Panc1 (cell line): ENCODE measurements around the gene TARBP2.

Experiments
- POLR2AphosphoS5 ChIP-seq: IDR thresholded peaks from 2 replicates; pipeline ENCODE4 v1.6.1; 2012; ENCODE audit warnings: mild to moderate bottlenecking, low read depth, low read length, moderate library complexity
- SIN3A ChIP-seq: IDR thresholded peaks from 2 replicates; pipeline ENCODE4 v1.6.1; 2012; ENCODE audit warnings: low read depth, mild to moderate bottlenecking, low read length, moderate library complexity, borderline replicate concordance; ENCODE audit not compliant: insufficient read depth
- TCF7L2 ChIP-seq: IDR thresholded peaks from 2 replicates; pipeline ENCODE4 v1.6.1; 2011; ENCODE audit warnings: mild to moderate bottlenecking, low read depth, low read length, inconsistent platforms
- TF ChIP-seq, protein P1 (sequence below): fragments of 450-650 bp; IDR thresholded peaks from 2 replicates; pipeline ENCODE4 v1.5.1; 2017; ENCODE audit warnings: mild to moderate bottlenecking
- TF ChIP-seq, protein P2 (sequence below), 2 experiments: IDR thresholded peaks; 2 replicates each; pipeline ENCODE4 v1.6.1; 2011 to 2012; ENCODE audit warnings: low read depth in 2 of 2, control low read depth in 1 of 2, low read length in 1 of 2, mild to moderate bottlenecking in 1 of 2, moderate library complexity in 1 of 2; ENCODE audit not compliant: insufficient read depth in 1 of 2

DNA sequence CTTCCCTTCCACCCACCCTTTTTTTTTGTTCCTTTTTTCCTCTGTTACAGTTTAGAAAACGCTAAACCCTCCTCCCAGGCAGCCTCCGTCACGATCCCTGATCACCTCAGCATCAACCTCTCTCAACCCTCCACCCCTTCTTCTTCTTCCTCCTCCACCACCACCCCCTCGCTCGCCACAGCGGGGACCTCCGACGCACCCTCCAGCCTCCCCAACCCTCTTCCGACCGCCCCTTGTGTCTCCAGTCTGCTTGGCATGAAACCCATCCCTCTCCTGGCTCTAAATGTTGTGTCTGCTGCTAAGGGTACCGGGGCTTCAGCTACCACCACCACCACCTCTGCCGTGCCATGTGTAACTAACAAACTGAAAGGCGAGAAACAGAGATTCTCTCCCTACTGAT lies 26.3 kb upstream of the TARBP2 start:
- TF ChIP-seq, protein P1, sequence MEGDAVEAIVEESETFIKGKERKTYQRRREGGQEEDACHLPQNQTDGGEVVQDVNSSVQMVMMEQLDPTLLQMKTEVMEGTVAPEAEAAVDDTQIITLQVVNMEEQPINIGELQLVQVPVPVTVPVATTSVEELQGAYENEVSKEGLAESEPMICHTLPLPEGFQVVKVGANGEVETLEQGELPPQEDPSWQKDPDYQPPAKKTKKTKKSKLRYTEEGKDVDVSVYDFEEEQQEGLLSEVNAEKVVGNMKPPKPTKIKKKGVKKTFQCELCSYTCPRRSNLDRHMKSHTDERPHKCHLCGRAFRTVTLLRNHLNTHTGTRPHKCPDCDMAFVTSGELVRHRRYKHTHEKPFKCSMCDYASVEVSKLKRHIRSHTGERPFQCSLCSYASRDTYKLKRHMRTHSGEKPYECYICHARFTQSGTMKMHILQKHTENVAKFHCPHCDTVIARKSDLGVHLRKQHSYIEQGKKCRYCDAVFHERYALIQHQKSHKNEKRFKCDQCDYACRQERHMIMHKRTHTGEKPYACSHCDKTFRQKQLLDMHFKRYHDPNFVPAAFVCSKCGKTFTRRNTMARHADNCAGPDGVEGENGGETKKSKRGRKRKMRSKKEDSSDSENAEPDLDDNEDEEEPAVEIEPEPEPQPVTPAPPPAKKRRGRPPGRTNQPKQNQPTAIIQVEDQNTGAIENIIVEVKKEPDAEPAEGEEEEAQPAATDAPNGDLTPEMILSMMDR = no peak
- TF ChIP-seq SIN3A (no peak), POLR2AphosphoS5 (no peak), TCF7L2 (no peak)
- TF ChIP-seq, protein P2, sequence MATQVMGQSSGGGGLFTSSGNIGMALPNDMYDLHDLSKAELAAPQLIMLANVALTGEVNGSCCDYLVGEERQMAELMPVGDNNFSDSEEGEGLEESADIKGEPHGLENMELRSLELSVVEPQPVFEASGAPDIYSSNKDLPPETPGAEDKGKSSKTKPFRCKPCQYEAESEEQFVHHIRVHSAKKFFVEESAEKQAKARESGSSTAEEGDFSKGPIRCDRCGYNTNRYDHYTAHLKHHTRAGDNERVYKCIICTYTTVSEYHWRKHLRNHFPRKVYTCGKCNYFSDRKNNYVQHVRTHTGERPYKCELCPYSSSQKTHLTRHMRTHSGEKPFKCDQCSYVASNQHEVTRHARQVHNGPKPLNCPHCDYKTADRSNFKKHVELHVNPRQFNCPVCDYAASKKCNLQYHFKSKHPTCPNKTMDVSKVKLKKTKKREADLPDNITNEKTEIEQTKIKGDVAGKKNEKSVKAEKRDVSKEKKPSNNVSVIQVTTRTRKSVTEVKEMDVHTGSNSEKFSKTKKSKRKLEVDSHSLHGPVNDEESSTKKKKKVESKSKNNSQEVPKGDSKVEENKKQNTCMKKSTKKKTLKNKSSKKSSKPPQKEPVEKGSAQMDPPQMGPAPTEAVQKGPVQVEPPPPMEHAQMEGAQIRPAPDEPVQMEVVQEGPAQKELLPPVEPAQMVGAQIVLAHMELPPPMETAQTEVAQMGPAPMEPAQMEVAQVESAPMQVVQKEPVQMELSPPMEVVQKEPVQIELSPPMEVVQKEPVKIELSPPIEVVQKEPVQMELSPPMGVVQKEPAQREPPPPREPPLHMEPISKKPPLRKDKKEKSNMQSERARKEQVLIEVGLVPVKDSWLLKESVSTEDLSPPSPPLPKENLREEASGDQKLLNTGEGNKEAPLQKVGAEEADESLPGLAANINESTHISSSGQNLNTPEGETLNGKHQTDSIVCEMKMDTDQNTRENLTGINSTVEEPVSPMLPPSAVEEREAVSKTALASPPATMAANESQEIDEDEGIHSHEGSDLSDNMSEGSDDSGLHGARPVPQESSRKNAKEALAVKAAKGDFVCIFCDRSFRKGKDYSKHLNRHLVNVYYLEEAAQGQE (IDR thresholded peaks at IDR 0.05; ENCODE audit: insufficient read depth in 1 of 2, low read depth in 2 of 2, low read length in 1 of 2) = no peak
